ENCODE data around the gene SLC16A3. TPM values are rescaled to one million over a fixed set of nuclear protein-coding genes. Genes with fewer than 3 reads are reported as not detected.
A peak's percentile ranks its signal among the peaks of the same experiment; 100 is the strongest.

The SLC16A3 gene
- total and polyA plus RNA-seq, 9 of the 15 experiments (the other 6 are each of a cell fraction or from before 2014, with no cell fraction given) = 0.11 to 5.4 (median 1.2) TPM; not detected in 2

- TF ChIP-seq ATF6 (CRISPR knock-in tag; IDR thresholded peaks at IDR 0.05) (no peak), PHF8 (IDR thresholded peaks at IDR 0.05; ENCODE audit: borderline replicate concordance, low read length) (no peak; the same call in 1 of the 2 replicates), HMG20B (CRISPR knock-in tag; IDR thresholded peaks at IDR 0.05) (no peak), ZNF41 (CRISPR knock-in tag; conservative IDR thresholded peaks at IDR 0.05) (no peak), ZNF780A (CRISPR knock-in tag; IDR thresholded peaks at IDR 0.05) (no peak), MED1 (CRISPR knock-in tag; IDR thresholded peaks at IDR 0.05; ENCODE audit: borderline replicate concordance) (peak; percentile 99; the same call in 1 of the 2 replicates), NR0B1 (IDR thresholded peaks at IDR 0.05; ENCODE audit: partially characterized antibody) (no peak), ZNF561 (CRISPR knock-in tag; conservative IDR thresholded peaks at IDR 0.05) (no peak), POLR2H (tag; IDR thresholded peaks at IDR 0.05; ENCODE audit: low read depth) (no peak), FOSL1 (tag; conservative IDR thresholded peaks at IDR 0.05) (peak; percentile 59; the same call in 1 of the 2 replicates), MYBL2 (IDR thresholded peaks at IDR 0.05; ENCODE audit: low read depth) (no peak), MYBL2 (CRISPR knock-in tag; IDR thresholded peaks at IDR 0.05; ENCODE audit: borderline replicate concordance) (no peak), EGR1 (conservative IDR thresholded peaks at IDR 0.05) (no peak), COPS2 (conservative IDR thresholded peaks at IDR 0.05) (no peak), ESRRB (CRISPR knock-in tag; IDR thresholded peaks at IDR 0.05; ENCODE audit: borderline replicate concordance) (no peak), HNRNPLL (IDR thresholded peaks at IDR 0.05; ENCODE audit: low read depth, low read length, poor library complexity, severe bottlenecking) (no peak), ZBED1 (IDR thresholded peaks at IDR 0.05) (no peak), BRF2 (IDR thresholded peaks at IDR 0.05; ENCODE audit: borderline replicate concordance, insufficient read depth, insufficient read length) (no peak), ZNF146 (CRISPR knock-in tag; IDR thresholded peaks at IDR 0.05; ENCODE audit: unreplicated experiment) (no peak), THAP7 (CRISPR knock-in tag; IDR thresholded peaks at IDR 0.05) (no peak), ZBTB34 (CRISPR knock-in tag; IDR thresholded peaks at IDR 0.05) (no peak)
These were observed 59.3 kb downstream of the SLC16A3 start (continued) for GRCh38 chr17:82287868-82288801.
